Astrocyte (in vitro differentiated cells and primary cell): Measurements from ENCODE around the gene DEGS2.

Experiments used
- EZH2 ChIP-seq: IDR thresholded peaks from 2 replicates; pipeline ENCODE4 v1.6.1; 2012; ENCODE audit warnings: mild to moderate bottlenecking, low read length, inconsistent platforms; ENCODE audit not compliant: insufficient read depth
- TF ChIP-seq, protein P1 (sequence below): IDR thresholded peaks from 2 replicates; pipeline ENCODE4 v1.5.1; 2011; ENCODE audit warnings: low read depth, mild to moderate bottlenecking, inconsistent platforms, low read length, moderate library complexity; ENCODE audit not compliant: insufficient read depth

DNA sequence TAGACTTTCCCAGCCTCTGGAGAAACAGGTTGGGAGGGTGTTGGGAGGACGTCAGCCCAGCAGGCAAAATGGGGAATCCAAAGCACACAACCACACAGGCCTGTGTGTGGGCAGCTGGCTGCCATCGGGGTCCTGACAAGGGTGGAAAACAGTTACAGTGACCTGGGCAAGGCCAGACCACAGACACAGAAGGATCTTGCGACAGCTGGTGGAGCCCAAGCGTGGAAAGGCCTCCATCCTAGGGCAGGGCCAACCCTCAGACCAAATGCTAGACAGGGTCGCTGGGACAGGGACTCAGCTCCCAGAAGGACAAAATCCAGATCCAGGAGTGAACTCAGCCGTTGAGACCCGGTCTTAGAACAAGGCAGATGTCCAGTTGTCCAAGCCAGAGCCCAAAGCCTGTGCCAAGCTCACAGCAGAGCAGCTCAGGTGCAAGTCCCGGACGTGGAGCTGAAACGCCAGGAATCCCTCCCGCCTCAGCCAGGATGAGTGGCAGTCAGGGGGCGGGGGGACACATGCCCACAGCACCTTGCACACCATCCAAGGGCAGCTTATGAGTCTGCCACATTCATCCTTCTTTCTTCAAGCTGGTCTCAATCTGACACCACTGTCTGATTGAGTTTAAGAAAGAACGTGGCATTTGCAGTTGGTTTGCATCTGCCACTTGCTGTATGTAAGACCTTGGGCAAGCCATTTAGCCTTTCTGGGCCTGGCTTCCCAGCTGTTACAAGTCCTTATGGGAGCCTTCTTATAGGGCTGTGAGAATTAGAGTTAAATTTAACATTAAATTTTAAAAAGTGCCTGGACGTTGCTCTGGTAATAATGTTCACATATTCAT lies 37.6 kb downstream of the DEGS2 start:
- TF ChIP-seq, protein P1, sequence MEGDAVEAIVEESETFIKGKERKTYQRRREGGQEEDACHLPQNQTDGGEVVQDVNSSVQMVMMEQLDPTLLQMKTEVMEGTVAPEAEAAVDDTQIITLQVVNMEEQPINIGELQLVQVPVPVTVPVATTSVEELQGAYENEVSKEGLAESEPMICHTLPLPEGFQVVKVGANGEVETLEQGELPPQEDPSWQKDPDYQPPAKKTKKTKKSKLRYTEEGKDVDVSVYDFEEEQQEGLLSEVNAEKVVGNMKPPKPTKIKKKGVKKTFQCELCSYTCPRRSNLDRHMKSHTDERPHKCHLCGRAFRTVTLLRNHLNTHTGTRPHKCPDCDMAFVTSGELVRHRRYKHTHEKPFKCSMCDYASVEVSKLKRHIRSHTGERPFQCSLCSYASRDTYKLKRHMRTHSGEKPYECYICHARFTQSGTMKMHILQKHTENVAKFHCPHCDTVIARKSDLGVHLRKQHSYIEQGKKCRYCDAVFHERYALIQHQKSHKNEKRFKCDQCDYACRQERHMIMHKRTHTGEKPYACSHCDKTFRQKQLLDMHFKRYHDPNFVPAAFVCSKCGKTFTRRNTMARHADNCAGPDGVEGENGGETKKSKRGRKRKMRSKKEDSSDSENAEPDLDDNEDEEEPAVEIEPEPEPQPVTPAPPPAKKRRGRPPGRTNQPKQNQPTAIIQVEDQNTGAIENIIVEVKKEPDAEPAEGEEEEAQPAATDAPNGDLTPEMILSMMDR, result no peak
- no peak for TF ChIP-seq EZH2
